ENCODE results near the gene USP9X.

Gene USP9X

DNA sequence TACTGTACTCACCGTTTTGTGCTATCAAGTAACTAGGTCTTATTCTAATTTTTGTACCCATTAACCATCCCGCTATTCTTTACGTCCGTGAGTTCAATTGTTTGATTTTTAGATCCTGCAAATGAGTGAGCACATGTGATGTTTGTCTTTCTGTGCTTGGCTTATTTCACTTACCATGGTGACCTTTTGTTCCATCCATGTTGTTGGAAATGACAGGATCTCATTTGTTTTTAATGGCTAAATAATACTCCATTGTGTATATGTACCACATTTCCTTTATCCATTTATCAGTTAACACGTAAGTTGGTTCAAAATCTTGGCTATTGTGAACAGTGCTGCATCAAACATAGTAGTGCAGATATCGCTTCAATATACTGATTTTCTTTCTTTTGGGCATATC is 48.3 kb downstream of the USP9X start:
- no peaks in the 10 kb centered on the region for H3K36me3 ChIP-seq (ENCODE audit: control insufficient read depth, insufficient read depth, low read length)
- no peak overlapping the region for H2BK120ac ChIP-seq (ENCODE audit: low read depth, low read length)
- no peak overlapping the region for H4K8ac ChIP-seq (ENCODE audit: low read depth, low read length)
- no peaks in the 10 kb centered on the region for H3K27me3 ChIP-seq (ENCODE audit: insufficient read depth, low read length, poor library complexity)
- no peak overlapping the region for H2BK15ac ChIP-seq (replicated peaks; ENCODE audit: low read depth)
- no peaks in the 10 kb centered on the region for H3K79me2 ChIP-seq (ENCODE audit: control insufficient read depth, insufficient read depth, low read length)
- no peak overlapping the region for H2AK5ac ChIP-seq (ENCODE audit: low read length)
- no peak overlapping the region for H3K4me3 ChIP-seq (ENCODE audit: low read length)
- no CpG with 5 or more reads among the region's 6 CpGs for WGBS (ENCODE audit: extremely low coverage, insufficient coverage, low lambda C conversion rate)
- H3K4ac ChIP-seq (ENCODE audit: low read depth, low read length): no peak overlapping the region
- no peak overlapping the region for H3K27ac ChIP-seq (ENCODE audit: low read depth, low read length)
- no peak overlapping the region for H2BK5ac ChIP-seq (ENCODE audit: low read length)
- H4K5ac ChIP-seq (ENCODE audit: low read length): no peak overlapping the region
- no peaks in the 10 kb centered on the region for H3K79me1 ChIP-seq (ENCODE audit: low read length)
- no peak overlapping the region for H3K23ac ChIP-seq (ENCODE audit: low read length)
- H3K4me2 ChIP-seq (ENCODE audit: low read length): no peak overlapping the region
- no peaks in the 10 kb centered on the region for H3K4me1 ChIP-seq (ENCODE audit: control insufficient read depth, low read depth, low read length)
- H3K9ac ChIP-seq (ENCODE audit: low read length): no peak overlapping the region
- H3K18ac ChIP-seq (ENCODE audit: low read length): no peak overlapping the region
- H3K56ac ChIP-seq (ENCODE audit: low read length): no peak overlapping the region
- no peak for DNase-seq

- H4K8ac ChIP-seq (ENCODE audit: low read depth, low read length): no peak overlapping the region
- H4K5ac ChIP-seq (ENCODE audit: low read length): no peak overlapping the region
- H3K4ac ChIP-seq (ENCODE audit: low read depth, low read length): no peak overlapping the region
- no peaks in the 10 kb centered on the region for H3K79me2 ChIP-seq (ENCODE audit: control insufficient read depth, insufficient read depth, low read length)
- no peak overlapping the region for H2BK15ac ChIP-seq (replicated peaks; ENCODE audit: low read depth)
- H2BK5ac ChIP-seq (ENCODE audit: low read length): no peak overlapping the region
- no peak overlapping the region for H2AK5ac ChIP-seq (ENCODE audit: low read length)
- H3K79me1 ChIP-seq (ENCODE audit: low read length): no peaks in the 10 kb centered on the region
- no peaks in the 10 kb centered on the region for H3K4me1 ChIP-seq (ENCODE audit: control insufficient read depth, low read depth, low read length)
- no peak overlapping the region for H3K18ac ChIP-seq (ENCODE audit: low read length)
- no peak overlapping the region for H3K4me3 ChIP-seq (ENCODE audit: low read length)
- no peaks in the 10 kb centered on the region for H3K27me3 ChIP-seq (ENCODE audit: insufficient read depth, low read length, poor library complexity)
- H3K56ac ChIP-seq (ENCODE audit: low read length): no peak overlapping the region
- peaks cover 1% of the 10 kb centered on the region for H3K36me3 ChIP-seq (ENCODE audit: control insufficient read depth, insufficient read depth, low read length)
- no peak overlapping the region for H3K9ac ChIP-seq (ENCODE audit: low read length)
- H3K4me2 ChIP-seq (ENCODE audit: low read length): no peak overlapping the region
- no peak overlapping the region for H3K23ac ChIP-seq (ENCODE audit: low read length)
- no peak for DNase-seq
- no peak overlapping the region for H2BK120ac ChIP-seq (ENCODE audit: low read depth, low read length)
- H3K27ac ChIP-seq (ENCODE audit: low read depth, low read length): no peak overlapping the region
These were observed 52.3 kb downstream of the USP9X start for GRCh38 chrX:41137589-41137988.

- Histone ChIP-seq H3K23ac (ENCODE audit: low read length) (no peak overlapping the region), H3K36me3 (ENCODE audit: control insufficient read depth, insufficient read depth, low read length) (peaks cover 1% of the 10 kb centered on the region)
These were observed 57.1 kb downstream of the USP9X start for GRCh38 chrX:41142130-41142910.

DNA sequence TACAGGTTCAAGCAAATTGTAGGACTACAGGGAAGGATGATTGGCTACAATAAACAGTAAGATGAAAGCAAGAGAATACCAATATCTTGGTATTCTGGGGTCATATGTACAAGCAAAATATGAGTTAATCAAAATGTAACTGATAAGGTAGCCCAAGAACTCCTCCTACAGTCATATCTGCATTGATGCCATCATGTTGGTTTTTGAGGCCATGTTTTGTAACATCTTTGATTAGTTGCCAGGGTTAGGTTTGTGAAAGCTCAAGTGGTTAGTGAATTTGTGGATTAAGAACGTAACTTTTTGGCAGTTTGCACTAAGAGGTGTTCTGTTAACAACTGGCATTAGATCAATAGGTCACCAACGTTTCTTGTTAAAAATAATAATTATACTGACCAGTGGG is 59.6 kb downstream of the USP9X start:
- H2AK5ac ChIP-seq (ENCODE audit: low read length): no peak overlapping the region

More at GRCh38 chrX:41142130-41142910, 57.1 kb downstream of the USP9X start:
- no peak overlapping the region for H4K5ac ChIP-seq (ENCODE audit: low read length)
- no peaks in the 10 kb centered on the region for H3K79me1 ChIP-seq (ENCODE audit: low read length)
- H3K27me3 ChIP-seq (ENCODE audit: insufficient read depth, low read length, poor library complexity): no peaks in the 10 kb centered on the region
- no peaks in the 10 kb centered on the region for H3K79me2 ChIP-seq (ENCODE audit: control insufficient read depth, insufficient read depth, low read length)
- H2BK5ac ChIP-seq (ENCODE audit: low read length): no peak overlapping the region
- no peak overlapping the region for H3K4ac ChIP-seq (ENCODE audit: low read depth, low read length)
- DNase-seq: no peak
- no peak overlapping the region for H2AK5ac ChIP-seq (ENCODE audit: low read length)
- H3K27ac ChIP-seq (ENCODE audit: low read depth, low read length): no peak overlapping the region
- H3K4me3 ChIP-seq (ENCODE audit: low read length): no peak overlapping the region
- no peak overlapping the region for H3K4me2 ChIP-seq (ENCODE audit: low read length)
- no peak overlapping the region for H4K8ac ChIP-seq (ENCODE audit: low read depth, low read length)
- H3K9ac ChIP-seq (ENCODE audit: low read length): no peak overlapping the region
- WGBS (ENCODE audit: extremely low coverage, insufficient coverage, low lambda C conversion rate): no CpG with 5 or more reads among the region's 5 CpGs
- H2BK120ac ChIP-seq (ENCODE audit: low read depth, low read length): no peak overlapping the region
- H3K56ac ChIP-seq (ENCODE audit: low read length): no peak overlapping the region
- H3K4me1 ChIP-seq (ENCODE audit: control insufficient read depth, low read depth, low read length): no peaks in the 10 kb centered on the region
- no peak overlapping the region for H2BK15ac ChIP-seq (replicated peaks; ENCODE audit: low read depth)
- H3K18ac ChIP-seq (ENCODE audit: low read length): no peak overlapping the region

DNA sequence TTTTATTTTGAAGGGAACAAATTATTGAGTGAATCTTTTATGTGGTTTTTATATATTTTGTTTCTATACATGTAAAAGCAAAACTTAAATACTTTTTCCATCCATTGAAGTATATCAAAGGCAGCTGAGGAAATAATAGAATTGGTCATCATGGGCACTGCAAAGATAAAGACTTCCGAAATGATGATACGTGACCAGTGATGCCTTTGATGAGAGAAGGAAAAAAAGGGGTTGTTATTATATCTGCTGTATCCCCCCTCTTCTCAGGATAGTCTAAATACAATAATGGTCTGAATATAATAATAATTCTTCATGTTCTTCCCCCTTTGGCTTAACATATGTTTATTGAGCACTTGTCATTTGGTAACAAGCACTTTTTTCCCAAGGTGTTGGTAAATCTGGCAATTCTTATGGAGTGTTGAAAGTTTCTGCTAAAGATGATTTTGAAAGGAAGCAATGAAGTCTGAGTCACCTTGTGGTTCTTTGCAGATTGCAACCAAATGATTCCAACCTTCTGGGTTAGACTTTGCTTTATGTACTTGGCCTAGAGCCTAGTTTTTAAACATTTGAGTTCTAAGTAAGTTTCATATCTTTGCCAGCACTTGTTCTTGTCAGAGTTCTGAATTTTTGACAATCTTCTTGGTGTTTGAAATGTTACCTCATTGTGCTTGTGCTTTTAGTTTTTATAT is 60.8 kb downstream of the USP9X start:
- Histone ChIP-seq H2BK120ac (ENCODE audit: low read depth, low read length) (no peak overlapping the region), H2AK5ac (ENCODE audit: low read length) (no peak overlapping the region), H3K27ac (ENCODE audit: low read depth, low read length) (no peak overlapping the region), H3K4me3 (ENCODE audit: low read length) (no peak overlapping the region), H3K79me2 (ENCODE audit: control insufficient read depth, insufficient read depth, low read length) (no peaks in the 10 kb centered on the region), H3K18ac (ENCODE audit: low read length) (no peak overlapping the region), H3K4me1 (ENCODE audit: control insufficient read depth, low read depth, low read length) (no peaks in the 10 kb centered on the region), H3K4me2 (ENCODE audit: low read length) (no peak overlapping the region), H2BK15ac (replicated peaks; ENCODE audit: low read depth) (no peak overlapping the region), H3K9ac (ENCODE audit: low read length) (no peak overlapping the region), H4K8ac (ENCODE audit: low read depth, low read length) (no peak overlapping the region), H3K4ac (ENCODE audit: low read depth, low read length) (no peak overlapping the region), H3K36me3 (ENCODE audit: control insufficient read depth, insufficient read depth, low read length) (peaks cover 3% of the 10 kb centered on the region), H4K5ac (ENCODE audit: low read length) (no peak overlapping the region), H3K79me1 (ENCODE audit: low read length) (no peaks in the 10 kb centered on the region), H3K56ac (ENCODE audit: low read length) (no peak overlapping the region), H3K27me3 (ENCODE audit: insufficient read depth, low read length, poor library complexity) (no peaks in the 10 kb centered on the region), H3K23ac (ENCODE audit: low read length) (no peak overlapping the region), H2BK5ac (ENCODE audit: low read length) (no peak overlapping the region)
- WGBS (ENCODE audit: extremely low coverage, insufficient coverage, low lambda C conversion rate): no CpG with 5 or more reads among the region's 2 CpGs
- DNase-seq: no peak

More for the DNA sequence above, 59.6 kb downstream of the USP9X start:
- Histone ChIP-seq H2BK120ac (ENCODE audit: low read depth, low read length) (no peak overlapping the region), H3K36me3 (ENCODE audit: control insufficient read depth, insufficient read depth, low read length) (peaks cover 3% of the 10 kb centered on the region), H3K9ac (ENCODE audit: low read length) (no peak overlapping the region), H2BK15ac (replicated peaks; ENCODE audit: low read depth) (no peak overlapping the region), H3K79me2 (ENCODE audit: control insufficient read depth, insufficient read depth, low read length) (no peaks in the 10 kb centered on the region), H3K4me2 (ENCODE audit: low read length) (no peak overlapping the region), H3K4ac (ENCODE audit: low read depth, low read length) (no peak overlapping the region), H4K8ac (ENCODE audit: low read depth, low read length) (no peak overlapping the region), H3K23ac (ENCODE audit: low read length) (no peak overlapping the region), H4K5ac (ENCODE audit: low read length) (no peak overlapping the region), H2BK5ac (ENCODE audit: low read length) (no peak overlapping the region), H3K79me1 (ENCODE audit: low read length) (no peaks in the 10 kb centered on the region), H3K56ac (ENCODE audit: low read length) (no peak overlapping the region), H3K27ac (ENCODE audit: low read depth, low read length) (no peak overlapping the region), H3K4me3 (ENCODE audit: low read length) (no peak overlapping the region), H3K18ac (ENCODE audit: low read length) (no peak overlapping the region), H3K27me3 (ENCODE audit: insufficient read depth, low read length, poor library complexity) (no peaks in the 10 kb centered on the region), H3K4me1 (ENCODE audit: control insufficient read depth, low read depth, low read length) (no peaks in the 10 kb centered on the region)
- WGBS (ENCODE audit: extremely low coverage, insufficient coverage, low lambda C conversion rate): no CpG with 5 or more reads among the region's 2 CpGs
- DNase-seq: no peak

Data from mesendoderm (in vitro differentiated cells).